ENCODE results near the gene THAP11. TPM values are rescaled to one million over a fixed set of nuclear protein-coding genes. Genes with fewer than 3 reads are reported as not detected.

Gene THAP11
- total and polyA plus RNA-seq, 2 of the 13 experiments (the other 11 are each of a cell fraction or from before 2014, with no cell fraction given): 44.2 to 53.4 TPM

- no peak for TF ChIP-seq ZNF318 (CRISPR knock-in tag; IDR thresholded peaks at IDR 0.05)
- TF ChIP-seq FOXC1 (CRISPR knock-in tag; IDR thresholded peaks at IDR 0.05; ENCODE audit: borderline replicate concordance): peak; percentile 57; the same call in 1 of the 2 replicates
- TF ChIP-seq HOMEZ (CRISPR knock-in tag; IDR thresholded peaks at IDR 0.05; ENCODE audit: low read depth): no peak
- no peak for TF ChIP-seq GPBP1L1 (CRISPR knock-in tag; IDR thresholded peaks at IDR 0.05)
- no peak for TF ChIP-seq GATAD2A (CRISPR knock-in tag; IDR thresholded peaks at IDR 0.05)
- no peak for TF ChIP-seq MLXIP (CRISPR knock-in tag; IDR thresholded peaks at IDR 0.05; ENCODE audit: borderline replicate concordance)
- peak; percentile 52; the same call in 1 of the 2 replicates for TF ChIP-seq GTF2F1 (IDR thresholded peaks at IDR 0.05; ENCODE audit: low read length)
- TF ChIP-seq IKZF1 (IDR thresholded peaks at IDR 0.05): no peak
- TF ChIP-seq IRF2 (CRISPR knock-in tag; IDR thresholded peaks at IDR 0.05): peak; percentile 86
- peak; percentile 13; the same call in 1 of the 2 replicates for TF ChIP-seq FOSL2 (CRISPR knock-in tag; IDR thresholded peaks at IDR 0.05)
- peak; percentile 48; the same call in 1 of the 2 replicates for TF ChIP-seq HOXA5 (CRISPR knock-in tag; IDR thresholded peaks at IDR 0.05)
- no peak for TF ChIP-seq ZNF276 (CRISPR knock-in tag; IDR thresholded peaks at IDR 0.05; ENCODE audit: low read depth)
- peak; percentile 84; the same call in 1 of the 2 replicates for TF ChIP-seq ARNT2 (CRISPR knock-in tag; IDR thresholded peaks at IDR 0.05; ENCODE audit: low read depth)
Measured at GRCh38 chr16:67806428-67807147, 35.5 kb upstream of the THAP11 start, which contains the start of the genes RANBP10 and TSNAXIP1 (continued).

Measured in HepG2 (cell line).